Psoas muscle (tissue), 8 donors: ENCODE measurements around the gene SAMD4B. TPM values are rescaled to one million over a fixed set of nuclear protein-coding genes. Genes with fewer than 3 reads are reported as not detected.

Experiments
- ATAC-seq, 4 donors: fragments of 200-7000 bp; cut with Tn5 transposase; one replicate each; pipeline ENCODE4 v1.9.1; 2020; ENCODE audit warnings: moderate library complexity in 3 of 4, mild to moderate bottlenecking in 2 of 4
- DNase-seq, 2 donors: peaks; one replicate each; pipeline ENCODE4 v3.0.0-alpha.2; 2020
- H3K27ac ChIP-seq: fragments of 200-600 bp; one replicate; pipeline ENCODE4 v1.8.0; 2022
- H3K27me3 ChIP-seq, 3 donors: fragments of 200-600 bp in 1 of 3; one replicate each; pipeline versions ENCODE4 v1.6.1 to v1.8.0; 2013 to 2022; ENCODE audit warnings: low read length in 2 of 3, mild to moderate bottlenecking in 2 of 3, moderate library complexity in 1 of 3; ENCODE audit not compliant: insufficient read depth in 3 of 3
- H3K36me3 ChIP-seq, 2 donors: fragments of 200-600 bp in 1 of 2; one replicate each; pipeline versions ENCODE4 v1.6.1 to v1.8.0; 2013 to 2022; ENCODE audit warnings: low read depth in 1 of 2, mild to moderate bottlenecking in 1 of 2, moderate library complexity in 1 of 2; ENCODE audit not compliant: insufficient read depth in 1 of 2
- H3K4me1 ChIP-seq: fragments of 200-600 bp; one replicate; pipeline ENCODE4 v1.8.0; 2022
- H3K4me3 ChIP-seq: fragments of 200-600 bp; one replicate; pipeline ENCODE4 v1.8.0; 2022; ENCODE audit warnings: mild to moderate bottlenecking
- H3K9me3 ChIP-seq: fragments of 200-600 bp; one replicate; pipeline ENCODE4 v1.8.0; 2022
- WGBS, 3 donors: extraction: QIAGEN DNeasy Blood & Tissue Kit; methylation state at CpG; one replicate each; pipeline versions ENCODE4 v1.1.6 to v1.1.7; 2013; 5-methylcytosine and 5-hydroxymethylcytosine counted together
- intact Hi-C, 2 donors: fragments of 100-400 bp; cut with DNase I; formaldehyde crosslinking; loops; one replicate each; pipeline versions ENCODE4 v1.11.0 to v1.14.2; 2022
- polyA plus RNA-seq, 3 donors: library from polyadenylated mRNA; stranded (reverse); fragments of 200-250 nt; gene quantifications; one replicate each; pipeline ENCODE4 v1.2.3, GENCODE V29; 2013
- total RNA-seq, 4 donors: library from RNA; stranded (reverse); fragmentation: NEBNext Ultra II Directional in 2 of 4; extraction: Animal tissue kit (Norgen Biotek cat#: 25700) in 2 of 4; gene quantifications; one replicate each; pipeline versions ENCODE4 v1.2.1 to v1.2.4, GENCODE V29; 2021 to 2023
- TF ChIP-seq, protein P1 (sequence below): fragments of 200-600 bp; IDR thresholded peaks from one replicate; pipeline ENCODE4 v1.8.0; 2022; ENCODE audit warnings: antibody characterized with exemption
- donor health status: healthy with polysubstance abuse.
- donor health status: DM: no; HTN: no; CAD: no; lungs with moderate emphysema.
- donor health status: Bipolar disorder and iron deficiency.
- donor health status: healthy.
- donor health status: DM: yes; HTN: yes; CAD: no.
- donor health status: DM: no; HTN: no; CAD: no.
- donor health status: DM: no; HTN: no; CAD: no.
- donor health status: DM: yes; HTN: yes; CAD: no.

Gene SAMD4B
- total and polyA plus RNA-seq, 7 donors, result 34.7 to 97.5 (median 58.4) TPM

DNA sequence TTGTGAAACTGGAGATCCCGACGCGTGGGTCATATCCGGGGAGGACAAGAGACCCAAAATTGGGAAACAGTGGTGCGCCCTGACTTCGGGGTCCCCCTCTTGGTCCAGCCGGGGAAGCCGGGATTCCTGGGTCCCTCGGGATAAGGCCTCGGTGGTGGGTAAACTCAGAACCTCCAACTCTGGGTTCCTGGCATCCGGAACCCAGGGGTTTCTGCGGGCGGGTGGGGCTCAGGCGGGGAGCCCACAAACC, 65.1 kb downstream of the SAMD4B start:
- Histone ChIP-seq H3K27ac (peak overlapping the region; percentile 96), H3K27me3 (no peaks in the 10 kb centered on the region), H3K36me3 (peaks cover 0 to 17% of the 10 kb centered on the region in 2 donors), H3K9me3 (no peaks in the 10 kb centered on the region), H3K4me1 (peaks cover 28% of the 10 kb centered on the region), H3K4me3 (peak overlapping the region; percentile 97)
- intact Hi-C loops, result no loop called here
- no peak for ATAC-seq
- TF ChIP-seq, protein P1, sequence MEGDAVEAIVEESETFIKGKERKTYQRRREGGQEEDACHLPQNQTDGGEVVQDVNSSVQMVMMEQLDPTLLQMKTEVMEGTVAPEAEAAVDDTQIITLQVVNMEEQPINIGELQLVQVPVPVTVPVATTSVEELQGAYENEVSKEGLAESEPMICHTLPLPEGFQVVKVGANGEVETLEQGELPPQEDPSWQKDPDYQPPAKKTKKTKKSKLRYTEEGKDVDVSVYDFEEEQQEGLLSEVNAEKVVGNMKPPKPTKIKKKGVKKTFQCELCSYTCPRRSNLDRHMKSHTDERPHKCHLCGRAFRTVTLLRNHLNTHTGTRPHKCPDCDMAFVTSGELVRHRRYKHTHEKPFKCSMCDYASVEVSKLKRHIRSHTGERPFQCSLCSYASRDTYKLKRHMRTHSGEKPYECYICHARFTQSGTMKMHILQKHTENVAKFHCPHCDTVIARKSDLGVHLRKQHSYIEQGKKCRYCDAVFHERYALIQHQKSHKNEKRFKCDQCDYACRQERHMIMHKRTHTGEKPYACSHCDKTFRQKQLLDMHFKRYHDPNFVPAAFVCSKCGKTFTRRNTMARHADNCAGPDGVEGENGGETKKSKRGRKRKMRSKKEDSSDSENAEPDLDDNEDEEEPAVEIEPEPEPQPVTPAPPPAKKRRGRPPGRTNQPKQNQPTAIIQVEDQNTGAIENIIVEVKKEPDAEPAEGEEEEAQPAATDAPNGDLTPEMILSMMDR, result no peak
- WGBS, 3 donors, result 0 to 1% (median 1%) methylated on average over 13 to 14 of the region's 14 CpGs
- DNase-seq, result no peak

DNA sequence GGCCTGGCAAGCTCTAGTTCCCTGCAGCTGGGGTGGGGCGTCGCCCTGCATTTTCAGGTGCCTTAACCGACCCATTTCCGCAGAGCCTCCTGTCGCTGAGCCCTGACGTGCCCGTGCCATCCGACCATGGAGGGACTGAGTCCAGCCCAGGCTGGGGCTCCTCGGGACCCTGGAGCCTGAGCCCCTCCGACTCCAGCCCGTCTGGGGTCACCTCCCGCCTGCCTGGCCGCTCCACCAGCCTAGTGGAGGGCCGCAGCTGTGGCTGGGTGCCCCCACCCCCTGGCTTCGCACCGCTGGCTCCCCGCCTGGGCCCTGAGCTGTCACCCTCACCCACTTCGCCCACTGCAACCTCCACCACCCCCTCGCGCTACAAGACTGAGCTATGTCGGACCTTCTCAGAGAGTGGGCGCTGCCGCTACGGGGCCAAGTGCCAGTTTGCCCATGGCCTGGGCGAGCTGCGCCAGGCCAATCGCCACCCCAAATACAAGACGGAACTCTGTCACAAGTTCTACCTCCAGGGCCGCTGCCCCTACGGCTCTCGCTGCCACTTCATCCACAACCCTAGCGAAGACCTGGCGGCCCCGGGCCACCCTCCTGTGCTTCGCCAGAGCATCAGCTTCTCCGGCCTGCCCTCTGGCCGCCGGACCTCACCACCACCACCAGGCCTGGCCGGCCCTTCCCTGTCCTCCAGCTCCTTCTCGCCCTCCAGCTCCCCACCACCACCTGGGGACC, 65.6 kb downstream of the SAMD4B start:
- Histone ChIP-seq H3K27me3 (no peaks in the 10 kb centered on the region), H3K36me3 (peaks cover 0 to 17% of the 10 kb centered on the region in 2 donors), H3K4me3 (peak overlapping the region; percentile 97), H3K9me3 (no peaks in the 10 kb centered on the region), H3K27ac (peak overlapping the region; percentile 96), H3K4me1 (peaks cover 28% of the 10 kb centered on the region)
- 3 to 13% (median 4%) methylated on average over 37 to 40 of the region's 40 CpGs for WGBS, 3 donors
- DNase-seq (peak; percentile 51 to 82), ATAC-seq (no peak)
- intact Hi-C loops, result no loop called here
- TF ChIP-seq, protein P1, result no peak

DNA sequence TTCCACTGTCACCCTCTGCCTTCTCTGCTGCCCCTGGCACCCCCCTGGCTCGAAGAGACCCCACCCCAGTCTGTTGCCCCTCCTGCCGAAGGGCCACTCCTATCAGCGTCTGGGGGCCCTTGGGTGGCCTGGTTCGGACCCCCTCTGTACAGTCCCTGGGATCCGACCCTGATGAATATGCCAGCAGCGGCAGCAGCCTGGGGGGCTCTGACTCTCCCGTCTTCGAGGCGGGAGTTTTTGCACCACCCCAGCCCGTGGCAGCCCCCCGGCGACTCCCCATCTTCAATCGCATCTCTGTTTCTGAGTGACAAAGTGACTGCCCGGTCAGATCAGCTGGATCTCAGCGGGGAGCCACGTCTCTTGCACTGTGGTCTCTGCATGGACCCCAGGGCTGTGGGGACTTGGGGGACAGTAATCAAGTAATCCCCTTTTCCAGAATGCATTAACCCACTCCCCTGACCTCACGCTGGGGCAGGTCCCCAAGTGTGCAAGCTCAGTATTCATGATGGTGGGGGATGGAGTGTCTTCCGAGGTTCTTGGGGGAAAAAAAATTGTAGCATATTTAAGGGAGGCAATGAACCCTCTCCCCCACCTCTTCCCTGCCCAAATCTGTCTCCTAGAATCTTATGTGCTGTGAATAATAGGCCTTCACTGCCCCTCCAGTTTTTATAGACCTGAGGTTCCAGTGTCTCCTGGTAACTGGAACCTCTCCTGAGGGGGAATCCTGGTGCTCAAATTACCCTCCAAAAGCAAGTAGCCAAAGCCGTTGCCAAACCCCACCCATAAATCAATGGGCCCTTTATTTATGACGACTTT, 66.4 kb downstream of the SAMD4B start:
- ATAC-seq (peak in 2 of 4 donors; percentile 5 to 17), DNase-seq (peak in 1 of 2 donors; percentile 70)
- TF ChIP-seq, protein P1, result no peak
- Histone ChIP-seq H3K4me1 (peaks cover 28% of the 10 kb centered on the region), H3K27me3 (no peaks in the 10 kb centered on the region), H3K27ac (peak overlapping the region; percentile 96), H3K4me3 (peak overlapping the region; percentile 97), H3K36me3 (peaks cover 0 to 17% of the 10 kb centered on the region in 2 donors), H3K9me3 (no peaks in the 10 kb centered on the region)
- 18 to 44% (median 25%) methylated on average over 20 of the region's 20 CpGs for whole genome bisulfite sequencing, 3 donors
- intact Hi-C loops, result no loop called here

DNA sequence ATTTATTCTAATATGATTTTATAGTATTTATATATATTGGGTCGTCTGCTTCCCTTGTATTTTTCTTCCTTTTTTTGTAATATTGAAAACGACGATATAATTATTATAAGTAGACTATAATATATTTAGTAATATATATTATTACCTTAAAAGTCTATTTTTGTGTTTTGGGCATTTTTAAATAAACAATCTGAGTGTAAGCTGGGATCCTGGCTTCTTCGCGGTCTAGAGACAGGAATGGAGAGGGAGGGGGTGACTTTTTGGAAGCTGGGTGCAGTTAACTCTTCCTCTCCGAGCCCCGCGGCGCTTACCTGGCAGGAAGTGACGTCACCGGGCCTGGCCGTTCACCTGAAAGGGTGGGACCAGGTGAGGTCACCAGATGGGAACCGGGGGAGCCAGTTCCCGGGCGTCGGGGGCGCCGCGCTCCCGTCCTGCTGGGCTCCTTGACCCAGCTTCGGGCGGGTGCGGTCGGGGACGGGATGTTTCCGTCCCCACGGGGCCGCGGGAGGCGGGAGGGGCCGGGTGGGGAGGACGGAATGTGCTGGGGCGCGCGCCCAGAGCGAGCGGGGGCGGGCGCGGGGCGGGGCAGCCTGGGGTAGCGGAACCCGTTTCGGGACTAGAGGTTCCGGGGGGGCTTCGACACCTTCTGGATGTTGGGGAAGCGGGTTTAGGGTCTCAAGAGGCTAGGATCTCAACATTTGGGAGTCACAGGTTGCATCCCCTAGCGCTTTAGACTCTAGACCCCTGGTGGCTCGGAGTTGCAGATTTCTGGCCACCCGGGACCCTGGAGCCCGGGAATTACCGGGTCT, 67.2 kb downstream of the SAMD4B start:
- H3K4me3 ChIP-seq, result peak overlapping the region; percentile 97
- no peaks in the 10 kb centered on the region for H3K9me3 ChIP-seq
- peaks cover 0 to 17% of the 10 kb centered on the region in 2 donors for H3K36me3 ChIP-seq
- TF ChIP-seq, protein P1, result no peak
- H3K27me3 ChIP-seq, result no peaks in the 10 kb centered on the region
- intact Hi-C loops, result loop anchor here in 1 of 2 donors (5.0 to 10.0 kb wide), 2 partner anchors 67 to 285 kb away; partner anchors contain the start of genes PAK4 and SAMD4B
- ATAC-seq (peak; percentile 36 to 52 (median 46)), DNase-seq (peak; percentile 95 to 98)
- H3K27ac ChIP-seq, result peak overlapping the region; percentile 96
- 0 to 2% (median 1%) methylated on average over 30 to 52 of the region's 52 CpGs for WGBS, 3 donors
- H3K4me1 ChIP-seq, result peaks cover 24% of the 10 kb centered on the region
